ENCODE measurements around the gene ITPR2. TPM values are rescaled to one million over a fixed set of nuclear protein-coding genes. Genes with fewer than 3 reads are reported as not detected.

Gene ITPR2
- total RNA-seq, 1 experiment from 2014 or later, result 41.6 TPM

GRCh38 chr12:26295001-26295400 lies 538.0 kb downstream of the ITPR2 start:
- Histone ChIP-seq H3K27me3 (replicated peaks; ENCODE audit: control insufficient read depth, insufficient read depth, low read length) (no peaks in the 10 kb centered on the region), H3K36me3 (ENCODE audit: control insufficient read depth, insufficient read depth, low read length) (no peaks in the 10 kb centered on the region), H3K4me3 (ENCODE audit: low read depth, low read length) (no peak overlapping the region), H3K9me3 (no peaks in the 10 kb centered on the region), H3K4me1 (no peaks in the 10 kb centered on the region; the same call in 1 of the 2 replicates)
- H3K4me1 Mint-ChIP-seq (ENCODE audit: low read depth, unreplicated experiment), result peaks cover 13% of the 10 kb centered on the region
- intact Hi-C loops (cut with micrococcal nuclease; ENCODE audit: unreplicated experiment), result no loop called here
- ChIA-PET CTCF (no interaction called here), POLR2A (no interaction called here)
- H3K27ac Mint-ChIP-seq (ENCODE audit: unreplicated experiment), result no peak overlapping the region
- DNase-seq, result no peak
- no peaks in the 10 kb centered on the region for H3K36me3 Mint-ChIP-seq (ENCODE audit: insufficient read depth, unreplicated experiment)
- no peaks in the 10 kb centered on the region for H3K9me3 Mint-ChIP-seq (ENCODE audit: unreplicated experiment)
- TF ChIP-seq CTCF (IDR thresholded peaks at IDR 0.05; ENCODE audit: insufficient read depth in 1 of 2, low read depth in 1 of 2, low read length in 1 of 2, severe bottlenecking in 1 of 2, unreplicated experiment in 1 of 2), result no peak
- no TSS peak for BruUV-seq (replicated peaks)
- H3K27me3 Mint-ChIP-seq (ENCODE audit: insufficient read depth, unreplicated experiment), result no peaks in the 10 kb centered on the region
- no peak overlapping the region for H3K4me3 Mint-ChIP-seq (ENCODE audit: unreplicated experiment)

GRCh38 chr12:26293612-26294011 lies 539.4 kb downstream of the ITPR2 start:
- H3K27me3 ChIP-seq (replicated peaks; ENCODE audit: control insufficient read depth, insufficient read depth, low read length), result no peaks in the 10 kb centered on the region
- Mint-ChIP-seq H3K36me3 (ENCODE audit: insufficient read depth, unreplicated experiment) (no peaks in the 10 kb centered on the region), H3K9me3 (ENCODE audit: unreplicated experiment) (no peaks in the 10 kb centered on the region), H3K4me1 (ENCODE audit: low read depth, unreplicated experiment) (peaks cover 7% of the 10 kb centered on the region), H3K27ac (ENCODE audit: unreplicated experiment) (no peak overlapping the region), H3K27me3 (ENCODE audit: insufficient read depth, unreplicated experiment) (no peaks in the 10 kb centered on the region), H3K4me3 (ENCODE audit: unreplicated experiment) (no peak overlapping the region)
- H3K4me1 ChIP-seq, result no peaks in the 10 kb centered on the region; the same call in 1 of the 2 replicates
- TF ChIP-seq CTCF (IDR thresholded peaks at IDR 0.05; ENCODE audit: insufficient read depth in 1 of 2, low read depth in 1 of 2, low read length in 1 of 2, severe bottlenecking in 1 of 2, unreplicated experiment in 1 of 2), result no peak
- H3K9me3 ChIP-seq, result no peaks in the 10 kb centered on the region
- intact Hi-C loops (cut with micrococcal nuclease; ENCODE audit: unreplicated experiment), result no loop called here
- ChIA-PET CTCF (no interaction called here), POLR2A (no interaction called here)
- no peaks in the 10 kb centered on the region for H3K36me3 ChIP-seq (ENCODE audit: control insufficient read depth, insufficient read depth, low read length)
- no peak for DNase-seq
- H3K4me3 ChIP-seq (ENCODE audit: low read depth, low read length), result no peak overlapping the region
- no TSS peak for BruUV-seq (replicated peaks)

GRCh38 chr12:26292596-26292995 lies 540.4 kb downstream of the ITPR2 start:
- H3K27me3 Mint-ChIP-seq (ENCODE audit: insufficient read depth, unreplicated experiment), result no peaks in the 10 kb centered on the region
- Histone ChIP-seq H3K36me3 (ENCODE audit: control insufficient read depth, insufficient read depth, low read length) (no peaks in the 10 kb centered on the region), H3K4me3 (ENCODE audit: low read depth, low read length) (no peak overlapping the region), H3K27me3 (replicated peaks; ENCODE audit: control insufficient read depth, insufficient read depth, low read length) (no peaks in the 10 kb centered on the region), H3K9me3 (no peaks in the 10 kb centered on the region), H3K4me1 (no peaks in the 10 kb centered on the region)
- DNase-seq, result no peak
- ChIA-PET POLR2A (interaction anchor here (0.7 kb wide), 1 partner anchor 42 kb away, joined by 3 read pairs; no protein-coding TSS in a partner anchor), CTCF (no interaction called here)
- no peak overlapping the region for H3K4me3 Mint-ChIP-seq (ENCODE audit: unreplicated experiment)
- H3K9me3 Mint-ChIP-seq (ENCODE audit: unreplicated experiment), result no peaks in the 10 kb centered on the region
- H3K4me1 Mint-ChIP-seq (ENCODE audit: low read depth, unreplicated experiment), result peaks cover 7% of the 10 kb centered on the region
- H3K27ac Mint-ChIP-seq (ENCODE audit: unreplicated experiment), result no peak overlapping the region
- no peak for TF ChIP-seq CTCF (IDR thresholded peaks at IDR 0.05; ENCODE audit: insufficient read depth in 1 of 2, low read depth in 1 of 2, low read length in 1 of 2, severe bottlenecking in 1 of 2, unreplicated experiment in 1 of 2)
- no TSS peak for BruUV-seq (replicated peaks)
- no peaks in the 10 kb centered on the region for H3K36me3 Mint-ChIP-seq (ENCODE audit: insufficient read depth, unreplicated experiment)
- intact Hi-C loops (cut with micrococcal nuclease; ENCODE audit: unreplicated experiment), result no loop called here

Measured in Caco-2 (cell line).